ENCODE results near the gene FAM174B.

DNA sequence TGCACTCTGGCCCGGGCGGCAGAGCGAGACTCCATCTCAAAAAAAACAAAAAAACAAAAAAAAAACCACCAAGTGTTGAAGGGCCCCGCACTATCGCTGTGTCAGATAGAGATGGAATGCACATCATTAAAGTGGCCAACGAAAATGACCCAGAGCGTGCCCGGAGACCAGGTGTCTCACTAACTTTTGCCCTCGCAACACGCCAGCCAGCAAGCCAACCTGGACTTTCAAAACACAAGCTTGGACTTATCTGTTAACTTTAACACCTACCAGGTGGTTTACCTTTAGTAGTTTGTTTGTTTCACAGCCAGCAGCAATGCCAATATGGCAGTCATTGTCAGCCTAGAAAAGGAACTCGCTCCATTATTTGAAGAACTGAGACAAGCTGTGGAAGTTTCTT lies 28.6 kb downstream of the FAM174B start:
- no peak for TF ChIP-seq POLR2A (IDR thresholded peaks at IDR 0.05)
- no peak for TF ChIP-seq CTCF (IDR thresholded peaks at IDR 0.05)

All from heart left ventricle (tissue), 13 donors.